Ishikawa (cell line): ENCODE measurements around the gene RIN3.

Source experiments
- CEBPB ChIP-seq: IDR thresholded peaks from 2 replicates; pipeline ENCODE4 v1.6.1; 2012
- CREB1 ChIP-seq: IDR thresholded peaks from 2 replicates; pipeline ENCODE4 v1.6.1; 2012; ENCODE audit warnings: low read depth
- EGR1 ChIP-seq: IDR thresholded peaks from 2 replicates; pipeline ENCODE4 v1.6.1; 2012
- EP300 ChIP-seq: IDR thresholded peaks from 2 replicates; pipeline ENCODE4 v1.6.1; 2012; ENCODE audit warnings: borderline replicate concordance
- FOXM1 ChIP-seq: IDR thresholded peaks from 2 replicates; pipeline ENCODE4 v1.6.1; 2012; ENCODE audit warnings: low read depth, borderline replicate concordance
- MAX ChIP-seq: IDR thresholded peaks from 2 replicates; pipeline ENCODE4 v1.6.1; 2012
- NFIC ChIP-seq: IDR thresholded peaks from 2 replicates; pipeline ENCODE4 v1.6.1; 2012
- RAD21 ChIP-seq: IDR thresholded peaks from 2 replicates; pipeline ENCODE4 v1.6.1; 2012; ENCODE audit warnings: low read depth
- TAF1 ChIP-seq: IDR thresholded peaks from 2 replicates; pipeline ENCODE4 v1.6.1; 2012; ENCODE audit warnings: low read depth, mild to moderate bottlenecking
- TCF12 ChIP-seq: IDR thresholded peaks from 2 replicates; pipeline ENCODE4 v1.6.1; 2012; ENCODE audit warnings: low read depth
- TEAD4 ChIP-seq: IDR thresholded peaks from 2 replicates; pipeline ENCODE4 v1.6.1; 2012
- YY1 ChIP-seq: IDR thresholded peaks from 2 replicates; pipeline ENCODE4 v1.6.1; 2012; ENCODE audit warnings: low read depth
- ZBTB7A ChIP-seq: IDR thresholded peaks from 2 replicates; pipeline ENCODE4 v1.6.1; 2012; ENCODE audit warnings: low read depth
- TF ChIP-seq, protein P1 (sequence below): IDR thresholded peaks from 2 replicates; pipeline ENCODE4 v1.6.1; 2012
- TF ChIP-seq, protein P2 (sequence below): IDR thresholded peaks from 2 replicates; pipeline ENCODE4 v1.6.1; 2012; ENCODE audit warnings: low read depth, mild to moderate bottlenecking

Gene RIN3

DNA sequence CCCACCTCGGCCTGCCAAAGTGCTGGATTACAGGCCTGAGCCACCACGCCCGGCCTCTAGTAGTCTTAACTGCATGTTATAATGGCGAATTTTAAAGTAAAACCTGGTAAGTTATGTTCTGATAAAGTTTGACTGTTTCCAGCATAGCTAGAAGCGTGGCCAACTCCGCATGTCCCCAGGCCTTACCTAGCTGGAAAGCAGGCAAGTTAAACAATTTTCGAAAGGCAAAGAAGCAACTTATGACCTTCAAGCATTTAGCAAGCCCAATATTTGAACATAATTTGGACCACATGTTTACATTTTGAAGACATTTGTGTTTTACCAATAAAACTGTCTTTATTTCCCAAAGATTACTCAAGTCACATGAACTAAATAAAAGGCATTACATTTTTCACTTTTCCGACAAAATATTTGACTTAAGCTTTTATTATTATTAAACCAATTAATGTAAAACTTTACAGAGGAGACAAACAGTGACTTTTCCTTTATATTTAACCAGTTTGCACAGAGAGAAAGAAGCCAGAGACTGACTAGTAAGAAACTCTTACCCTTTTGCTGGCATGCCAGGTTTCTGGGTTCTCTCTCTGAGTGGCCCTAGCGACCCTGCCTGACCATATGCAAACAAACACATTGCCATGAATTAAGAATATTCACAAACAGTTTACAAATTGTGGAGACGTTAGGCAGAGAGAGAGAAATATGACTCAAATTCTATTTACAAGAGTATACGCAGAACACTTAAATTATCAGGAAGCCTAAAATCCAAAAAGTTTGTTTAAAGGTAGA lies 106.3 kb downstream of the RIN3 start:
- TF ChIP-seq CEBPB, result no peak
- TF ChIP-seq, protein P1, sequence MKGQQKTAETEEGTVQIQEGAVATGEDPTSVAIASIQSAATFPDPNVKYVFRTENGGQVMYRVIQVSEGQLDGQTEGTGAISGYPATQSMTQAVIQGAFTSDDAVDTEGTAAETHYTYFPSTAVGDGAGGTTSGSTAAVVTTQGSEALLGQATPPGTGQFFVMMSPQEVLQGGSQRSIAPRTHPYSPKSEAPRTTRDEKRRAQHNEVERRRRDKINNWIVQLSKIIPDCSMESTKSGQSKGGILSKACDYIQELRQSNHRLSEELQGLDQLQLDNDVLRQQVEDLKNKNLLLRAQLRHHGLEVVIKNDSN, result no peak
- TF ChIP-seq EGR1, result no peak
- TF ChIP-seq TCF12, result no peak

GRCh38 chr14:92622311-92622710 lies 108.7 kb downstream of the RIN3 start:
- TF ChIP-seq MAX (no peak), FOXM1 (no peak), TEAD4 (no peak)
- TF ChIP-seq, protein P2, sequence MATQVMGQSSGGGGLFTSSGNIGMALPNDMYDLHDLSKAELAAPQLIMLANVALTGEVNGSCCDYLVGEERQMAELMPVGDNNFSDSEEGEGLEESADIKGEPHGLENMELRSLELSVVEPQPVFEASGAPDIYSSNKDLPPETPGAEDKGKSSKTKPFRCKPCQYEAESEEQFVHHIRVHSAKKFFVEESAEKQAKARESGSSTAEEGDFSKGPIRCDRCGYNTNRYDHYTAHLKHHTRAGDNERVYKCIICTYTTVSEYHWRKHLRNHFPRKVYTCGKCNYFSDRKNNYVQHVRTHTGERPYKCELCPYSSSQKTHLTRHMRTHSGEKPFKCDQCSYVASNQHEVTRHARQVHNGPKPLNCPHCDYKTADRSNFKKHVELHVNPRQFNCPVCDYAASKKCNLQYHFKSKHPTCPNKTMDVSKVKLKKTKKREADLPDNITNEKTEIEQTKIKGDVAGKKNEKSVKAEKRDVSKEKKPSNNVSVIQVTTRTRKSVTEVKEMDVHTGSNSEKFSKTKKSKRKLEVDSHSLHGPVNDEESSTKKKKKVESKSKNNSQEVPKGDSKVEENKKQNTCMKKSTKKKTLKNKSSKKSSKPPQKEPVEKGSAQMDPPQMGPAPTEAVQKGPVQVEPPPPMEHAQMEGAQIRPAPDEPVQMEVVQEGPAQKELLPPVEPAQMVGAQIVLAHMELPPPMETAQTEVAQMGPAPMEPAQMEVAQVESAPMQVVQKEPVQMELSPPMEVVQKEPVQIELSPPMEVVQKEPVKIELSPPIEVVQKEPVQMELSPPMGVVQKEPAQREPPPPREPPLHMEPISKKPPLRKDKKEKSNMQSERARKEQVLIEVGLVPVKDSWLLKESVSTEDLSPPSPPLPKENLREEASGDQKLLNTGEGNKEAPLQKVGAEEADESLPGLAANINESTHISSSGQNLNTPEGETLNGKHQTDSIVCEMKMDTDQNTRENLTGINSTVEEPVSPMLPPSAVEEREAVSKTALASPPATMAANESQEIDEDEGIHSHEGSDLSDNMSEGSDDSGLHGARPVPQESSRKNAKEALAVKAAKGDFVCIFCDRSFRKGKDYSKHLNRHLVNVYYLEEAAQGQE, result no peak

- TF ChIP-seq CEBPB (no peak), NFIC (no peak), EGR1 (no peak), ZBTB7A (no peak), TCF12 (no peak), EP300 (no peak), FOXM1 (no peak), YY1 (no peak)
- TF ChIP-seq, protein P1, result no peak
- TF ChIP-seq, protein P2, result no peak
Measured at GRCh38 chr14:92624764-92625163, 111.2 kb downstream of the RIN3 start.

- TF ChIP-seq NFIC (no peak), EGR1 (no peak), EP300 (no peak), MAX (no peak)
- TF ChIP-seq, protein P2, result no peak
Measured at GRCh38 chr14:92625213-92625612, 111.6 kb downstream of the RIN3 start.

- TF ChIP-seq NFIC, result no peak
- TF ChIP-seq, protein P1, result no peak
- no peak for TF ChIP-seq CEBPB
- TF ChIP-seq, protein P2, result no peak
- no peak for TF ChIP-seq FOXM1
- no peak for TF ChIP-seq MAX
- no peak for TF ChIP-seq ZBTB7A
- no peak for TF ChIP-seq TCF12
- no peak for TF ChIP-seq EGR1
- no peak for TF ChIP-seq CREB1
- no peak for TF ChIP-seq TEAD4
- no peak for TF ChIP-seq RAD21
- no peak for TF ChIP-seq EP300
- TF ChIP-seq YY1, result no peak
- TF ChIP-seq TAF1, result no peak
Measured at GRCh38 chr14:92626041-92626440, 112.5 kb downstream of the RIN3 start.
